ENCODE results near the gene OR10T2.

- no peak for TF ChIP-seq MAX (IDR thresholded peaks at IDR 0.05; ENCODE audit: insufficient read depth, insufficient read length)
- no peak for TF ChIP-seq CTCF (IDR thresholded peaks at IDR 0.05; ENCODE audit: extremely low read depth in 1 of 2, insufficient read depth in 1 of 2, low read depth in 1 of 2, low read length in 2 of 2)
- no peak for TF ChIP-seq POLR2AphosphoS5 (IDR thresholded peaks at IDR 0.05; ENCODE audit: insufficient read depth, low read depth, low read length)
- no peak for TF ChIP-seq JUN (IDR thresholded peaks at IDR 0.05; ENCODE audit: borderline replicate concordance, insufficient read depth, insufficient read length, low read depth)
These were observed 41.8 kb downstream of the OR10T2 start for GRCh38 chr1:158357441-158357840.
